Activated T-cell treated with anti-CD3 and anti-CD28 coated beads for 24 hours (primary cell): ENCODE results near the gene APCDD1.
"Not testable (repeated sequence)": the region's sequence is repeated elsewhere in the genome, so short reads cannot be mapped to it uniquely, and the experiment has no call there.

Experiments used
- DNase-seq: peaks from one replicate; pipeline ENCODE4 v3.0.0-alpha.2; 2020; ENCODE audit warnings: low read depth

The APCDD1 gene

DNA sequence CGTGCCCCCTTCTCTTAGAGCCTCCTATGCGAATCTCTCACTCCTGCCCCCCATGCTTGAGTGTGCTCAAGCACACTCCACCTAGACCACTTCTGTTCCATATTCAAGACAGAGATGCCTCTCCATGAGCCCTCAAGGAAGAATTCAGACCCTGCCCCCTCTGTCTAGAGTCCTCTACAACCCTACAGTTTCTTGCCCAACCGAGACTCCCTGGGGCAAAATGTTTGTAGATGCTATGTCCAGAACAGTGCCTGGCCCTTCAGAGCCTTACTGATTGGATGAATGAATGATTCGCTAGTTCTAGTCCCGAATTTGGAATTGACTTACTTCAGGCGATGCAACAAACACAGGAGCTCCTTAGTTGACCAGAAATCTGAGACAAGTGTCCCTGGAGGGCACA is 8.7 kb downstream of the APCDD1 start:
- no peak for DNase-seq

DNA sequence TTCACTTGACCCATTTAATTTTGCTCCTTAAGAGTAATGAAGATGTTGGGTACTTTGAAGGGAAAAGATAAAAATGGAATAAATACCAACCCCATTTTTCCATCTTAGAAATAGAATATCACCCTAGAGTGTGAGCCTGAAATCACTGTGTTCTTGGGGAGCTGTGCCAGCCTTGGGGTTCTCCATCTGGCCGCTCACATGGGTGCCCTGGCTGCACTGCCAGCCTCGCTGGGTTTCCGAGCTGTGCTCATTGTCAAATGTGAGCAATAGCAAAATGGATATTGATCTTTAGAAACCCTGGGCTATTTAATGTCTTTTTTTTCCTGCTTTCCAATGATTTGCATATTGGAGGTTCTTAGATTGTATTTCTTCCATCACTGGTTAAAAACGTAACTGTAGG is 9.3 kb downstream of the APCDD1 start:
- DNase-seq = no peak

DNA sequence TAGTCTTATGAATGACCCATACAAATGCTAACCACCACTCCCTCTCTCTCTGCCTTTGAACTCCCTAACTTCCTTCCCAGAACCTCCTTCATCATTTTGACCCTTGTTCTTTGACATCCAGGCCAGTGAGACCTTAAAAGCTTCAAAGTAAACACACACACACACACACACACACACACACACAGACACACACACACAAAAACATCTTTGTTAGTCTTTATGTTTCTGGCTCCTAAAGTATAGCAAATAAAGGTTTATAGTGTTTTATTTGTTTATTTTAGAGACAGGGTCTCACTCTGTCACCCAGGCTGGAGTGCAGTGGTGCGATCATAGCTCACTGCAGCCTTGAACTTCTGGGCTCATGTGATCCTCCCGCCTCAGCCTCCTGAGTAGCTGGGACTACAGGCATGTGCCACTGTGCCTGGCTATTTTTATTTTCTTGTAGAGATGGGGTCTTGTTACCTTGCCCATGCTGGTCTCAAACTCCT is 9.8 kb downstream of the APCDD1 start:
- not testable (repeated sequence) for DNase-seq

DNA sequence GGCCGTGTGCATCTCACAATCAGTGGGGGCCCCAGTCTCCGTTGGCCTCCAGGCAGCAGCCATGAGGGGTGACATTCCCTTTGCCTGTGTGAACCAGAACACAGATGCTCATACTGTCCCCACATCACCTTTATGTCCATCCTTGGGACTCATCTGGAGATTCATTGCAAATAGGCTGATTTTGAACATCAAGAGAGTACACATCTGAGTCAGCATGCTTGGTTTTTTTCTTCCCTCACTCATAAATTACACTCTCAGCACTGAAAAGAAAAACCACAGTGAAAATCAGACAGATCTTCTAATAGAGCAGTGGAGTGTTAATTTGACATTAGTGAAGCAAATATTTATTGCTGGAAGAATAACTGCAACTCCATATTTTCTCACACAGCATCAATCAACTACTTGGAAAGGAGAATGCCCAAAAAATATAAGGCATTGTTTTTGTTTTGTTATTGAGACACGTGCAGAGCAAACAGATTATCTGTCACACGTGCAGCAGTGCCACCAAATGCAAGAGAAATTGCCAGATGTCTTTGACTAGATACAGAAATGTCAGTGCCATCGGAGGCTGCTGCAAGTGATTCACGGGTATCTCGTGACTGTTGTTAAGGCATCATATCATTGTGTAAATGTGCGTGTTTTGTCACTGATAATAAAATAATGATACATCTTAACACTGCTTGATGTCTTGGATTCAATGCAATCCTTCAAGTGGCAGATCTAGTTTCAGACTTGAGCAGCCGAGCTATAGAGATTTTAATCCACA is 10.9 kb downstream of the APCDD1 start:
- DNase-seq = no peak

DNA sequence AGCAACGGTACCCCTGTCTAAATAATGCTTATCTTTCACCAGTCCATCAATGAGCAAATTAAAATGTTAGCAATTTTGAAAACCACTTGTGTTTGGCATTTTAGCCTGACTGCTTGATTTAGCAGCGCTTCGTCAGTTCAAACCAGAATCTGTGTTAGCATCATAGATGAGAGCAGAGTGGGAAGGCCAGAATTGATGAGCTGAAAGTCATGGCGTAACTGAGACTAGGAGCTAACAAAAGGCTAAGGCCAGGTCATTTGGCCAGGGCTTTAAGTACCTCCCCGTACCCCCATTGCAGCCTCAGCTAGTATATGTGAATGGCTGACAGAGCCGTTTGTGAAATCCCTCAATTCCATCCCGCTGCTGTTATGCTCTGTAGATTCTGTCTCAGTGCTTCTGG is 16.0 kb downstream of the APCDD1 start:
- no peak for DNase-seq

DNA sequence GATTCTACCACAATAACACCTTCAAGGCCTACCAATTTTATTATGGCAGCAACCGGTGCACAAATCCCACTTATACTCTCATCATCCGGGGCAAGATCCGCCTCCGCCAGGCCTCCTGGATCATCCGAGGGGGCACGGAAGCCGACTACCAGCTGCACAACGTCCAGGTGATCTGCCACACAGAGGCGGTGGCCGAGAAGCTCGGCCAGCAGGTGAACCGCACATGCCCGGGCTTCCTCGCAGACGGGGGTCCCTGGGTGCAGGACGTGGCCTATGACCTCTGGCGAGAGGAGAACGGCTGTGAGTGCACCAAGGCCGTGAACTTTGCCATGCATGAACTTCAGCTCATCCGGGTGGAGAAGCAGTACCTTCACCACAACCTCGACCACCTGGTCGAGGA is 17.1 kb downstream of the APCDD1 start:
- DNase-seq = no peak

DNA sequence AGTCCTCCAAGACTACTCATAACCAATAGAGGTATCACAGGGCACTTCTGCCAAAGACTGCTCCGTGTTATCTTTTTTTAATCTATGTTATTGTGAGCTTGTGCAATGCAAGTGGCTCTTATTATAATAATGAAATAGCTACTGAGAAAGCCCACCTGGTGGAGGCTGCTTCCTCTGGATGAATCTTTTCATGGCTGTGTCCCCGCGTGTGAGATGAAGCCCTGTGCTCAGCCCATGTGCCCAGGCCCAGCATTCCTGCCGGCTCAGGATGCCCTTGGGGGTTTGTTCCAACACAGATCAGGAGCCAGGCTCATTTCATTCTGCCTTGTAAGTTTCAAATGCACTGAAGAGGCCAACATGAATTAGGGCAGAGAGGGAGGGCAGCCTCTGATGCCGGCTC is 18.7 kb downstream of the APCDD1 start:
- DNase-seq = no peak

DNA sequence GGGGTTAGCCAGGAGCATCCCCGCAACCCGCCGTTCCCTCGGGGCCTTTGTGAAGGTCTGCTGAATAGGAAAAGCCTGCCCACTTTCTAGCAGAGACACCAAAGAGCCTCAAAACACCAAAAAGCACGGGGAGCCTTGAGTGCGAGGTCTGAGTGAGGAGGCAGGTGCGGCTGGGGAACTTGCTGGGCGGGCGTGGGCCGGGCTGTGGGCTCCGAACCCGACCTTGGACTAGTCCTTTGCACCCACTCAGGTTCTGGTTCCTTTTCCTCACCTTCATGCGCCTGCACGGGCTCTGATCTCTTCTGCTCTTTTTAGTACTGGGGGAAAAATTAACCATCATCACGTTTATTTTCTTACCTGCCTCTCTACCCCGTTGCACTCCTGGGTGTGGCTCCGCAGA is 19.9 kb downstream of the APCDD1 start:
- DNase-seq = no peak

DNA sequence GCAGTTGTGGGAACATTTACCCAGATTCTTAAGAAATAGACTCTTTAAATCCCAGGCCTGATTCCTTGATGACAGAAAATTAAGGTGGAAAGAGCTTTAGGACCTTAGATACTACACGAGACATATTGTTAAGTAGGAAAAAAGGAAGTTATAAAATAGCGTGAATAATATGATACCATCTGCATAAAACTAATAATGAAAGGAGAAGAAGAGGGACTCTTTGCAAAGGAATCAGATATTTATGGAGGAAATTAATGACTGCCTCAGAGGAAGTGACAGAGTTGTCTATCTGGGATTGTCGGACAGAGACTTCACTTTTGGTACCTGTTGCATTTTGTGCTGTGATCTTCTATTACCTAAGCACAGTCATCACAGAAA is 20.8 kb downstream of the APCDD1 start:
- no peak for DNase-seq

DNA sequence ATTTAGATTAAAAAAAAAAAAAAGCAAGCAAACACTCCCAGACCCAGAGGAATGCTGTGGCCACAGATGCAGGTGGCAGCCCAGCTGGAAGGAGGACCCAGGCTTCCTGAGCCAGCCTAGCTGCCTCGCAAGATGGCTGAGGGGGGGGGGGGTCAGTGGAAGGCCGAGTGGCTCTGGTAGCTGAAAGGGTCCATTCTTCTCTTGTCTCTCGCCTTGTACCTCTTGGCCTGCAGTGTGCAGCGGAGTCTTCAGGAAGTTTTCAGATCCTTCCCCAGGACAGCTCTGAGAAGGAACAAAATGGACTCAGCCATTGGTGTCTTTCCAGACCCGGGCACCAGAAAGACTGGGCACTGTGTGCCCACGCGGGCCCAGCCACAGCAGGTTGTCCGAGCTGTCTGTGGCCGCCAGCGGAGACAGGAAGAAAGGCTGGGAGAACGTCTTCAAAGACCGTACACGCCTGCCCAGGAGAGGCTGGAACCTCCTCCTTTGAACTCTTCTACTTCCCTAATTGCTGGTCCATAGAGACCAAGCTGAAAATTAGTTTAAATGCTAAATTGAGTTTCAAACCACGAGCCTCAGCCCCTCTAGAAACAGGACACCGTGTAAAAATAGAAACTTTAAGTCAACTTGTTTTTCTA is 21.3 kb downstream of the APCDD1 start:
- DNase-seq = no peak

DNA sequence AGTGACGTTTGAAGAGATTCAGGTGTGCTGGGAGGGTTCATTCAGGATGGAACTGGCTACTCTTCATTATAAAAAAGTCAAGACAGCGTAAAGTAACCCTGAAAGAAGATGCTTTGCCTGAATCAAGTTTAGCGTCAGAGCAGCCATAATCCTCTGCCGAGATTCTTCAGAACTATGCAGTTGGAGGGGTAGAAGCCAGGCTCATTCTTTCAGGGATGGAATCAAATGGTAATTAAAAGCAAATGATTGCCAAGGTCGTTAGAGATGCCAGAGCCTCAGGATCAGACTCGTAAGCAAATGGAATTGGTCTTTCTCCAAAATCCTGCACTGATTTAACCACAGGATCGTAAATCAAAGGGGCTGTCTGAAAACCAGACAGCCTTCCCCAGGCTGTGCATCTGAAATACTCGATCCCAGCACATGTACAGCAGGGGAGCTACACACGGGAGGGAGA is 21.9 kb downstream of the APCDD1 start:
- DNase-seq = no peak

DNA sequence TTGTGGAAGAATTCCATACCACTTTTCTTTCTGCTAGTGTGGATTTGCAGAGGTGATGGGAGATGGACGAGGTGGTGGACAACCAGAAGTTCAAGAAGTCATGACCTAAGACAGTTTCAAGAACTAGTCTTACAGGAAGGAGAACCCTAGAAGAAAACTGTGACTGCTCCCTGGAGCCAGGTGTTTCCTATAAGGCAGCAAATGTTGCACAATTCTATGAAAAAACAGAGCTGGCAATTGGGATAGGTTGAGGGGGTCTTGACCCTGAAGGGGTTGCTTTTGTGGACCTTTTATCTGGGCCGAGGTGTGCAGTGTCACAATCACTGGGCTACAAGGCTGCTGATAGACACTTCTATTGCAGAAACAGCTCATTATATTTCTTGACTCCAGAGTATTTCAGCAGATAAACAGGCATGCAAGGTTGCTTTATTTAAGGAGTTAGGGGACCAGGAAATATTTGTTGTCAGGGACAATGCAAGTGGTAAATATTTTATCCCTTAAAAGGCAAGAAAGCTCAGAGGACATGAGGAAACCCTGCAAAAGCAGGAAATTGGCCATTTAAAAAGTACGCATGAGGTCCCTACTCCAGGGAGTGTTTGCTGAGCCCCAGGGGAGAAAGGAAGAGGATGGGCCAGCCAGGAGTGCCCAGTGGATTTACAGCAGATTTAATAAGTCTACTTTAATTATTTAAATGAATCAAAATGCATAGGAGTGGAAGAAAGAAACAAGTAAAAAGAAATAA is 22.9 kb downstream of the APCDD1 start:
- no peak for DNase-seq

DNA sequence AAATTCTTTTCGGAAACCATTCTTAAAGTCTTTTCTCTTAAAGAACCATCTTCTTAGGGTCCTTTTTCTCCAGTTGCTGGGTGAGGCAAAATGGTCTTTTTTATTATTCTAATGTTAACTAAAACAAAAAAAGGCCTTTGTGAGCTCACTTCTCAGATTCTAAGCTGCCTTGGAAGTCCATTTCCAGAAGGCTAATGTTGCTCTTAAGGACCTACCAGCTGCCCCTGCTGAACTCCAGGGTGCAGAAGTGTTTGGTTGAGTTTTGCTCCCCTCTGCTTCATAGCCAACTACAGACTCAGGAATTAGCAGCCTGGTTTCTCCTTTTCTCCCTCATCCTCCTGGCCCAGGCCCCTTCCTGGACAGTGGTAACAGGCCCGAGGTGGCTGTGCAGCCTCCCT is 23.4 kb downstream of the APCDD1 start:
- no peak for DNase-seq

DNA sequence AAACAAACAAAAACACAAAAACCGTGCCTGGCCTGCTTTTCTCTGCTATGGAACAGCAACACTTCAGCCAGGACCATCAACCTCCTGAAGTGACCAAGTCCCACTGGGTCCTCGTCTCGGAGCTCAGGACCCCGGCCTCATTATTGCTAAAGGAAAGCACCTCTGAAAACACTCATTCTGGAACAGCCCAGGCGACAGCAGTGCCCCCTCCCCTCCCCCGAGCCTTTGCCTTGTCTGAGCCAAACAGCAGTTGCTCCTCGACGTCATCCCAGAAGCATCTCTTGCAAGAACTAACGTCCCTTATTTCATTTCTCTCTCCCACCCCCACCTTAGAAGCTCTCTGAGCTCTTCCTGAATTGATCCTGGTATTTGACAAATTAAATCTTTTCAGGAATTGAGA is 27.4 kb downstream of the APCDD1 start:
- no peak for DNase-seq

DNA sequence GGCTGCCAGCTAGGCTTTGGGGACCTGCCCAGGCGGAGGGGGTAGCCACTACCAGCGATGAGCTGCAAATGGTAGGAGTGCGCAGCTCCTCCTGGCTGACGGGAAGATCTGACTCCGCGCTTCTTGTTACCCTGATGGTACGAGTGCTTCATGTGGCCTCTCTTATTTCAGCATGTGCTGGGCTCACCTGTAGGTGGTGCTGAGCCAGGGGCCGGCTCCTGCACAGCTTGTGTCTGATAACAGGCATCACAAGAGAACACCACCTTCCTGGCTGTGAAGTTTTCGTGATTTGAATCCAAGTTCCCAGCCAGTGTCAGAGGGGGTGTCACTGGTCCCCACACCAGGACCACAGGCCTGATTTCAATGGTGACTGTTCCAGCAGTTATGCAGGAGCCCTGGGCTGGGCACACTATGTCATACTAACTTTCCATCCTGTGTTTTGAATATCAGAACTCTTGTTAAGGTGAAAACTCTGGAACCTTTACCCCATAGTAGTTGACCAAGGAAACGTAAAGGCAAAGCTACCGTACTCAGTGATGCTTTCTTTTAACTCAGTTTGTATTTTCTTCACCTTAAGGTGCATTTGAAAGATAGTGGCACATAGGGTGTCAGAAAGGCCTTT is 28.0 kb downstream of the APCDD1 start:
- DNase-seq = no peak

DNA sequence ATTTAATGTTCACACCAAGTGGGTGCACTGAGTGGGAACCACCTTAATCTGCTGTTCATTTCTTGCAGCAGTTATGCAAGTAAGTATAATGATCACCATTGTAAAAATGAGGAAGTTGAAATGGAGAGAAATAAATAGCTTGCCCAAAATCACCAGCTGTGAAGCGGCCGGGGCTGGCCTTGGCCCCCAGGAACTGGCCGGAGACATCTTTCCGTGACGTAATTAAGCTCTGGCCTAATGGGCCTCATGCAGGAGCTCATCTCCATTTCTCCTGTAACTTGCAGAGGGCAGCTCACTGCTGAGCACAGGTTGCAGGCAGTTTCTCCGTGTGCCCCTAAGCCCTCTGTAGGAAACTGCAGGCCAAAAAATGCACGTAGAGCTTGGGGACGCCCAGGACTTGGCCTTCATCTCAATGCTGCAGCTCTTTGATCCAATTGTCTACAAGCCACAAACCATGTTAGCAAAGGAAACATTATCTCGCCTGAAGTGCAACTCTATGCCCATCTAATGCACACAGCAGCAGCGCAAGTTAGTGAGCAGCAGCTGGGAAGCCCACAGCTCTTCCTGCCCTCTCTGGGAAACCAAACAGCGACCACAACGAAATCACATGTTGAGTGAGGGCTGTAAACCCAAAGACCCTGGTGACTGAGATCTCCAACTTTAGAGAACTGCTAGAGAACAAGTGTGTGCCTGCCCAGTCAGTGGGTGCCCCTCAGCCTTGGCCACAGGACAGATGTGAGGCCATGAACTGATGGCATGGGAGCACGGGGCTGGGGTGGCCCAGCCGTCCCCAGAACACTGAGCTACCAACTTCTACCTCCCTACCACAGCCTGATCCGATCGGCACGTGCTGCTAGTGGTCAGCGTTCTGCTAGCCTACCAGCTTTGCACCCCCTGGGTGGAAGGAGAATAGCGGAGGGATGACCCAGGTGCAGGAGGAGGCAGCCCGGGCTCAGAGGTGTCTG is 28.8 kb downstream of the APCDD1 start:
- no peak for DNase-seq

DNA sequence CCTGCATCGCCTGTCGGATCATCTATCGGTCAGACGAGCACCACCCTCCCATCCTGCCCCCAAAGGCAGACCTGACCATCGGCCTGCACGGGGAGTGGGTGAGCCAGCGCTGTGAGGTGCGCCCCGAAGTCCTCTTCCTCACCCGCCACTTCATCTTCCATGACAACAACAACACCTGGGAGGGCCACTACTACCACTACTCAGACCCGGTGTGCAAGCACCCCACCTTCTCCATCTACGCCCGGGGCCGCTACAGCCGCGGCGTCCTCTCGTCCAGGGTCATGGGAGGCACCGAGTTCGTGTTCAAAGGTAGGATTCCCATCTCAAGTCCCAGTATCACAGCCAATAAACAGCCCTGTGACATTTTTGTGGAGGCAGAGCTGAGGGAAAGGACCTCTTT is 31.0 kb downstream of the APCDD1 start:
- DNase-seq = no peak

DNA sequence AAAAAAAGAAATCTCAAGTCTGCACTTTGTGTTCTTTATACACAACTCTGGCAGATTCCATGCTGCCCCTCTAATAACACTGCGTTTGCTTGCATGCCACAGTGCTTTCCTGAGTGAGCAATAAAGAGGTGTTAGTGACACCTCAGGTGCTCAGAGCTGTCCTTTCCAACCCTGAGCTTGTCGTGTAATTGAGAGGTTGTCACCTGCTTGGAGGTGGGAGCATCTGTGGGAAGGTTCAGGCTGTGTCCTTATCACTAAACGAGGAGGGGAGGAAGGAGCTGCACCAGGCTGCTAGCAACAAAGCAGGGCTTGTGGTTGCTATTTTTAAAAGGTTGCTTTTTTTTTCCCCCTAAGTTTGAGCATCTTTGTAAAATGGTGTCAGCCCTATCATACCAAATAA is 31.9 kb downstream of the APCDD1 start:
- DNase-seq = no peak

DNA sequence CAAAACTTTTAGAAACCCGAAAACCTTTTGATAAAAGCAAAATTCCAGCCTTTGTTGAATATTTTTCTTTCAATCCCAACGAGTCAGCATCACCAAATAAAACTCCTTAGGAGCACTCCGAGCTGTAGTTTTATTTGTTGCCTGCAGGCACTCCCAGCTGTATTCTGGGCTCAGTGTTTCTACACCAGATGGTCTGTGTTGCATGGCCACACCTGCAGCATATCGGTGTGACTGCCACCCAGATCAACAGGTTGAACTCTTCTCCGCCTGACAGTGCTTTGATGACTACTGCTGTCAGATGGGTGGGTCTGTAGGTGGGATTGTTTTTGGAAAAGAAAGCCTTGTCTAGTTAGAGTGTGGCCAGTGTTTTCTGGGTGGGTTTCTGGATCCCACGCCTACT is 32.7 kb downstream of the APCDD1 start:
- no peak for DNase-seq

DNA sequence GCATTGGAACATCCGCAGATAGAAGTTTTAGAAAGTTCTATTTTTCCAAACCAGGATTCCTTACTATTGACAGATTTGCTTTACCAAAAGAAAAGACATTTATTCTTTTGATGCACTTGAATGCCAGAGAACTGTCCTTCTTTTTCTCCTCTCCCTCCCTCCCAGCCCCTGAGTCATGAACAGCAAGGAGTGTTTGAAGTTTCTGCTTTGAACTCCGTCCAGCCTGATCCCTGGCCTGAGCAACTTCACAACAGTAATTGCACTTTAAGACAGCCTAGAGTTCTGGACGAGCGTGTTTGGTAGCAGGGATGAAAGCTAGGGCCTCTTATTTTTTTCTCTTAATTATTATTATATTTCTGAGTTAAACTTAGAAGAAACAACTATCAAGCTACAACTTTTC is 33.6 kb downstream of the APCDD1 start:
- no peak for DNase-seq

DNA sequence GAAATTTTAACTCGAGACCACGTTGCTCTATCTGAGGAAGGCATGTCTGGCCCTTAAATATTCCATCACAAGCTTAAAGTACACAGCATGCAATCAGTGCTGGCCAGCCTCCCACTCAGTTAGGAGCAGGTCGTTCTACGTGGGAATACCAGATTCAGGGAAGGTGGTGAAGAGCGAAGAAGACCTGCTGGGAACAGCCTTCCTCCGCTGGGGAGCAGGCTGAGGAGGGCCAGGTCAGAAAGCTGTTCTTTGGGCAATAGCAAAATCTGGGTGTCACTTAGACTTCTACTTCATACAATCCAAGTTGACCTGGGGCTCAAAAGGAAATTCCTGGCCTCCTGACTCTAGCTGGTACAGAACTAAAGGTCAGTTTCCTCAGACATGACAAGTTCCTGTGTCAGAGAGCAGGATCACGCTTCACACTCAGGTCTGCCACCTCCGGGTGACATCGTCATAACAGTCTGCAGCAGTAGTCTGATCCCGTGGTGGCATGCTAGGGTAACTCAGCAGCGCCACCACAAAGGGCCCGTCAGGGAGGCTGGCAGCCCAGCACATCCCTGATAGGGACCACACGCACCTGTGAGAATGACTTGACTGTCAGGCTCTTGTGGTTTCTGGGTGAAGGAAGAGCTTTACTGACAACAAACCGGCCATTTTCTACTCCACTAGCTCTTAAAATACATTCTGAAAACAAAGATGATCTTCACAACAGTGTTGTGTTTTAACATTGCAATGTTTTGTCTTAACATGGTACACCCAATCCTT is 36.1 kb downstream of the APCDD1 start:
- peak; percentile 48 for DNase-seq
